ENCODE data around the gene MEN1.

DNA sequence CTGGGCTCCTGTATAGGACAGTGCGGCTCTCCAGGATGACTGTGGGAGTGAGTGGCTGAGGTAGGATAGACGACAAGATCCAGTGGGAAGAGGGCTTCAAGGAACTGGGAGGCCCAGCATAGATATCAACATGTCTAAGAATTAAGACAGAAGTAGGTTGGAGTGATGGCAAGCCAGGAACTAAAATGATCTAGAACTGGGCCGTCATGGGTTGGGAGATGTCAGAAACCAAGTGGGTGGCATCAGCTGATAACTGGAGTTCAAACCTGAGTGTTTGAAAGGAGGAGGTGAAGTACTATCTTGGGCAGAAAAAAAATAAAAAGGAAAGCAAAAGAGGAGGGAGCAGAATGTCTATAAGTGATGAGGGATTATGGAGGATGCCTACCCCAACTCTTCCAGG lies 7.1 kb upstream of the MEN1 start:
- TF ChIP-seq, protein P1, sequence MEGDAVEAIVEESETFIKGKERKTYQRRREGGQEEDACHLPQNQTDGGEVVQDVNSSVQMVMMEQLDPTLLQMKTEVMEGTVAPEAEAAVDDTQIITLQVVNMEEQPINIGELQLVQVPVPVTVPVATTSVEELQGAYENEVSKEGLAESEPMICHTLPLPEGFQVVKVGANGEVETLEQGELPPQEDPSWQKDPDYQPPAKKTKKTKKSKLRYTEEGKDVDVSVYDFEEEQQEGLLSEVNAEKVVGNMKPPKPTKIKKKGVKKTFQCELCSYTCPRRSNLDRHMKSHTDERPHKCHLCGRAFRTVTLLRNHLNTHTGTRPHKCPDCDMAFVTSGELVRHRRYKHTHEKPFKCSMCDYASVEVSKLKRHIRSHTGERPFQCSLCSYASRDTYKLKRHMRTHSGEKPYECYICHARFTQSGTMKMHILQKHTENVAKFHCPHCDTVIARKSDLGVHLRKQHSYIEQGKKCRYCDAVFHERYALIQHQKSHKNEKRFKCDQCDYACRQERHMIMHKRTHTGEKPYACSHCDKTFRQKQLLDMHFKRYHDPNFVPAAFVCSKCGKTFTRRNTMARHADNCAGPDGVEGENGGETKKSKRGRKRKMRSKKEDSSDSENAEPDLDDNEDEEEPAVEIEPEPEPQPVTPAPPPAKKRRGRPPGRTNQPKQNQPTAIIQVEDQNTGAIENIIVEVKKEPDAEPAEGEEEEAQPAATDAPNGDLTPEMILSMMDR (tag by site-specific recombination; IDR thresholded peaks at IDR 0.05): no peak
- TF ChIP-seq BCL11A (tag by site-specific recombination; IDR thresholded peaks at IDR 0.05; ENCODE audit: low read depth) (no peak), ZNF24 (tag by site-specific recombination; IDR thresholded peaks at IDR 0.05) (no peak), ZNF121 (tag by site-specific recombination; IDR thresholded peaks at IDR 0.05) (no peak), ZNF146 (tag by site-specific recombination; IDR thresholded peaks at IDR 0.05) (no peak)

Data from HEK293 (cell line).